Thoracic aorta (tissue), 2 donors: ENCODE data around the gene MYO10. TPM values are rescaled to one million over a fixed set of nuclear protein-coding genes. Genes with fewer than 3 reads are reported as not detected.

ENCODE experiments used
- ATAC-seq: fragments of 150-250 bp; one replicate; pipeline ENCODE4 v1.8.0; 2017; ENCODE audit warnings: low read depth; ENCODE audit not compliant: insufficient number of reproducible peaks, low FRiP score
- DNase-seq: peaks from one replicate; pipeline ENCODE4 v3.0.0-alpha.2; 2020; ENCODE audit warnings: low spot score
- H3K27ac ChIP-seq, 2 donors: fragments of 200-600 bp; sonication (generic); 1 replicate in 1 of 2; 2 replicates in 1 of 2; pipeline ENCODE4 v1.5.1; 2016; ENCODE audit warnings: mild to moderate bottlenecking in 2 of 2, moderate library complexity in 2 of 2
- H3K27me3 ChIP-seq: fragments of 200-600 bp; sonication (generic); replicated peaks from 2 replicates; pipeline ENCODE4 v1.6.0; 2016; ENCODE audit warnings: mild to moderate bottlenecking; ENCODE audit not compliant: insufficient read depth
- H3K36me3 ChIP-seq: fragments of 200-600 bp; sonication (generic); one replicate; pipeline ENCODE4 v1.5.1; 2016
- H3K4me1 ChIP-seq, 2 donors: fragments of 200-600 bp; sonication (generic); 1 replicate in 1 of 2; 2 replicates in 1 of 2; pipeline versions ENCODE4 v1.5.1 to v1.6.0; 2016; ENCODE audit warnings: low read depth in 2 of 2, mild to moderate bottlenecking in 1 of 2; ENCODE audit not compliant: control insufficient read depth in 1 of 2
- H3K4me3 ChIP-seq: fragments of 200-600 bp; sonication (generic); 2 replicates; pipeline ENCODE4 v1.5.1; 2016; ENCODE audit warnings: mild to moderate bottlenecking
- H3K9me3 ChIP-seq: fragments of 200-600 bp; sonication (generic); 2 replicates; pipeline ENCODE4 v1.5.1; 2016
- total RNA-seq, 2 donors: library from RNA; depleted of rRNA; stranded (reverse); fragments of >200 nt; gene quantifications; one replicate each; pipeline versions ENCODE4 v1.1.0 to v1.2.3, GENCODE V29; 2016
- TF ChIP-seq, protein P1 (sequence below): fragments of 200-600 bp; sonication (generic); IDR thresholded peaks from one replicate; pipeline ENCODE4 v1.5.1; 2019; ENCODE audit warnings: antibody characterized with exemption

The MYO10 gene
- total RNA-seq, 2 donors from 2014 or later = 11.4 to 41.7 TPM

DNA sequence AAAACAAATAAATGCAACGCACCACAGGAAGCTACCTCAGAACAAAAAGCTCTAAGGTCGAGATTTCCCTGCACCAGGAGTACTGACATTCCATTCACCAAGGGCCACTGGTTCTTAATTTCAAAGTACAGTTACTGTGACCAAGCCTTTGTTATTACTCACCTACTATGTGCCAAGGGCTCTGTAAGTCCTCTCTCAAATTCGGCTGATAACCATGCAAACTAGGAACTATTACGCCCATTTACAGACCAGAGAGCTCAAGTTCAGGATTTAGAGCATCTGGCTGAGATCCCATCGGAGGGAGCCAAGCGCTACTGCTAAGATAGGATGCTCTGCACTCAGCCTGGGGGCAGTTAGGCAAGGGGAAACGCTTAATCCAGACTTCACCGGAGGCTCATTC is 5.6 kb downstream of the MYO10 start:
- no peak overlapping the region for H3K4me3 ChIP-seq
- no peaks in the 10 kb centered on the region for H3K36me3 ChIP-seq
- H3K4me1 ChIP-seq = peaks cover 0 to 8% of the 10 kb centered on the region in 2 donors
- TF ChIP-seq, protein P1, sequence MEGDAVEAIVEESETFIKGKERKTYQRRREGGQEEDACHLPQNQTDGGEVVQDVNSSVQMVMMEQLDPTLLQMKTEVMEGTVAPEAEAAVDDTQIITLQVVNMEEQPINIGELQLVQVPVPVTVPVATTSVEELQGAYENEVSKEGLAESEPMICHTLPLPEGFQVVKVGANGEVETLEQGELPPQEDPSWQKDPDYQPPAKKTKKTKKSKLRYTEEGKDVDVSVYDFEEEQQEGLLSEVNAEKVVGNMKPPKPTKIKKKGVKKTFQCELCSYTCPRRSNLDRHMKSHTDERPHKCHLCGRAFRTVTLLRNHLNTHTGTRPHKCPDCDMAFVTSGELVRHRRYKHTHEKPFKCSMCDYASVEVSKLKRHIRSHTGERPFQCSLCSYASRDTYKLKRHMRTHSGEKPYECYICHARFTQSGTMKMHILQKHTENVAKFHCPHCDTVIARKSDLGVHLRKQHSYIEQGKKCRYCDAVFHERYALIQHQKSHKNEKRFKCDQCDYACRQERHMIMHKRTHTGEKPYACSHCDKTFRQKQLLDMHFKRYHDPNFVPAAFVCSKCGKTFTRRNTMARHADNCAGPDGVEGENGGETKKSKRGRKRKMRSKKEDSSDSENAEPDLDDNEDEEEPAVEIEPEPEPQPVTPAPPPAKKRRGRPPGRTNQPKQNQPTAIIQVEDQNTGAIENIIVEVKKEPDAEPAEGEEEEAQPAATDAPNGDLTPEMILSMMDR = no peak
- H3K27me3 ChIP-seq = no peaks in the 10 kb centered on the region
- H3K27ac ChIP-seq = no peak overlapping the region
- ATAC-seq (no peak), DNase-seq (no peak)
- no peaks in the 10 kb centered on the region for H3K9me3 ChIP-seq

DNA sequence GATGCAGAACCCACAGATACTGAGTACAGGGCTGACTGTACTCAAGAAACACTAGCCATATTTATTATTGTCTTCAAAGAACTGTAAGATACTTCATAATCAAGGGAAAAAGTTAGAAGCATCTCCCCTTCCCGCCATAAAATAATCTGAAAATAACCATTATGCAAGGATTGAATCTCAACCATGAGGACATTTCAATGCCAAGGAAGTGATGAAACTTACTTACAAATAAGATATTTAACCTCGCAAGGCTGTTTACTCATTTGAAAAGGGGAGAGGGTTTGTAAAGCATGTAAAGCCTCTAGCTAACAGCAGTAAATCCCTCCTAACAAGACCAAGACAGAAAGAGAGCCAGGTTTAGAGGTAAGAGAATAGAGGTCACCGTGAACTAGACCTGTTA is 6.3 kb downstream of the MYO10 start:
- no peaks in the 10 kb centered on the region for H3K9me3 ChIP-seq
- TF ChIP-seq, protein P1 = no peak
- no peaks in the 10 kb centered on the region for H3K36me3 ChIP-seq
- H3K27ac ChIP-seq = no peak overlapping the region
- DNase-seq = no peak
- no peak for ATAC-seq
- H3K27me3 ChIP-seq = no peaks in the 10 kb centered on the region
- peaks cover 0 to 1% of the 10 kb centered on the region in 2 donors for H3K4me1 ChIP-seq
- no peak overlapping the region for H3K4me3 ChIP-seq

DNA sequence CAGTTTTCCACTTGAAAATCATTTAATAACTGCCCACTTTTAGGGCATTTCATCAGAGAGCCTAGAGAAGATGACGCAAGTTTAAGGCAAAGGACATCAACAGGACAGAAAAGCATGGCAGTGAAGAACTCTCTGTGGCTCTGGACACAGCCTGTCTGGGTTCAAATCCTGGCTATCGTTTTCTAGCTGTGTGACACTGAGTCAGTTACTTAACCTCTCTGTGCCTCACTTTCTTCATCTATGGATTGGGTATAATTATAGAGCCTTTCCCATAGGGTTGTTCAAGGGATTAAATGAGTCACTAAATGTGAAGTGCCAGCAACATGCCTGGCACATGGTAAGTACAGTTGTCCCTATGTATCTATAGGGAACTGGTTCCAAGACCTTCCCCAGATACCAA is 6.7 kb downstream of the MYO10 start:
- H3K27me3 ChIP-seq = no peaks in the 10 kb centered on the region
- TF ChIP-seq, protein P1 = no peak
- H3K4me1 ChIP-seq = no peaks in the 10 kb centered on the region
- ATAC-seq (no peak), DNase-seq (no peak)
- no peaks in the 10 kb centered on the region for H3K36me3 ChIP-seq
- H3K27ac ChIP-seq = no peak overlapping the region
- H3K9me3 ChIP-seq = no peaks in the 10 kb centered on the region
- H3K4me3 ChIP-seq = no peak overlapping the region

DNA sequence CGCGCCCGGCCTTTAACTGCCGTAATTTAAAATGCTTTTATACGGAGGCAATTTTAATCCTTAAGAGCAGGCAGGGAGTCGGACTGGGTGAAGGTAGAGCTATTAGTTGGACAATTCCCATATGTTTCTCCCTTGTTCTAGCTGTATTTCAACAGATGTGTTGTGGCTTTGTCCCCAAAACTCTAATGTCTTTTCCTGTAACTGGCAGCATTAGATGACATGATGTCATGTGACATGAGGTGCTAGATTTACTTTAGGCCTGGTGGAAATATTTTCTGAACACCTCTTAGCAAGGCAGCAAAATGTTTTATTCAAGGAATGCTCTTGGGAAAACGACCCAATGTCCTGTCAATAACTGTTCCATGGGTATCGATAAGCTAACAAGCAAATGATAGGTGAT is 8.5 kb downstream of the MYO10 start:
- no peak for DNase-seq
- Histone ChIP-seq H3K4me1 (no peaks in the 10 kb centered on the region), H3K27me3 (no peaks in the 10 kb centered on the region), H3K4me3 (no peak overlapping the region), H3K36me3 (no peaks in the 10 kb centered on the region), H3K9me3 (no peaks in the 10 kb centered on the region), H3K27ac (no peak overlapping the region)
- TF ChIP-seq, protein P1 = no peak
- no peak for ATAC-seq

DNA sequence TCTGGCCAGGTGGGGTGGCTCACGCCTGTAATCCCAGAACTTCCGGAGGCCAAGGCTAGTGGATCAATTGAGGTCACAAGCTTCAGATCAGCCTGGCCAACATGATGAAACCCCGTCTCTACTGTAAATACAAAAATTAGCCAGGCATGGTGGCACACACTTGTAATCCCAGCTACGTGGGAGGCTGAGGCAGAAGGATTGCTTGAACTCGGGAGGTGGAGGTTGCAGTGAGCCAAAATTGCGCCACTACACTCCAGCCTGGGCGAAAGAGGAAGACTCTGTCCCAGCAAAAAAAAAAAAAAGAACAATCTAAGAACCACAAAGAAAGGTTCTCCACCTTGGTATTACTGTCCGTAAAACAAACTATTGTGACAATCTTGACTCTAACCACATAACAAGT is 9.7 kb downstream of the MYO10 start:
- Histone ChIP-seq H3K4me3 (no peak overlapping the region), H3K4me1 (no peaks in the 10 kb centered on the region), H3K36me3 (no peaks in the 10 kb centered on the region), H3K27ac (no peak overlapping the region), H3K27me3 (no peaks in the 10 kb centered on the region), H3K9me3 (no peaks in the 10 kb centered on the region)
- TF ChIP-seq, protein P1 = no peak
- no peak for ATAC-seq
- no peak for DNase-seq
